Jurkat, Clone E6-1 (cell line): Measurements from ENCODE around the gene NXT1. TPM values are rescaled to one million over a fixed set of nuclear protein-coding genes. Genes with fewer than 3 reads are reported as not detected.
"Not testable (repeated sequence)": the region's sequence is repeated elsewhere in the genome, so short reads cannot be mapped to it uniquely, and the experiment has no call there.

Experiments
- DNase-seq: peaks from one replicate; pipeline ENCODE4 v3.0.0-alpha.2; 2011; ENCODE audit warnings: low read depth, low spot score
- H3K4me3 ChIP-seq: 2 replicates; pipeline ENCODE4 v1.5.1; 2011; ENCODE audit warnings: mild to moderate bottlenecking, low read length, control low read depth, moderate library complexity
- polyA plus RNA-seq: library from polyadenylated mRNA; unstranded; fragments of >200 nt; gene quantifications from one replicate; pipeline ENCODE4 v1.2.1, GENCODE V29; 2012; ENCODE audit warnings: missing spikeins; ENCODE audit not compliant: insufficient read length, insufficient read depth

NXT1 gene
- 55.2 TPM for polyA plus RNA-seq

GRCh38 chr20:23350196-23350903, at the start of gene NXT1:
Gene NXT1, plus strand, starts transcription at chr20:23350791. Its CDS starts 3,251 bp downstream, at chr20:23354042.
- peak within 1 kb of the TSS; percentile 96 for H3K4me3 ChIP-seq
- peak; percentile 96 for DNase-seq

- DNase-seq: no peak
- H3K4me3 ChIP-seq: no peak overlapping the region
Measured at GRCh38 chr20:23301436-23302050, 49.0 kb upstream of the NXT1 start.

GRCh38 chr20:23302386-23302785, 48.2 kb upstream of the NXT1 start:
- peak overlapping the region; percentile 17 for H3K4me3 ChIP-seq
- DNase-seq: peak; percentile 86

GRCh38 chr20:23302801-23303200, 47.8 kb upstream of the NXT1 start:
- H3K4me3 ChIP-seq: peak overlapping the region; percentile 17
- no peak for DNase-seq

- DNase-seq: no peak
- peak overlapping the region; percentile 73 for H3K4me3 ChIP-seq
Measured at GRCh38 chr20:23303325-23304102, 47.1 kb upstream of the NXT1 start.

- no peak for DNase-seq
- H3K4me3 ChIP-seq: peak overlapping the region; percentile 73
Measured at GRCh38 chr20:23304616-23305015, 46.0 kb upstream of the NXT1 start.

GRCh38 chr20:23305098-23305497, 45.5 kb upstream of the NXT1 start:
- DNase-seq: peak; percentile 96

GRCh38 chr20:23307393-23307792, 43.2 kb upstream of the NXT1 start:
- H3K4me3 ChIP-seq, DNase-seq: not testable (repeated sequence)

More at GRCh38 chr20:23305098-23305497, 45.5 kb upstream of the NXT1 start:
- peak overlapping the region; percentile 73 for H3K4me3 ChIP-seq

- H3K4me3 ChIP-seq: no peak overlapping the region
- peak; percentile 48 for DNase-seq
Measured at GRCh38 chr20:23308024-23308423, 42.6 kb upstream of the NXT1 start.

- H3K4me3 ChIP-seq: no peak overlapping the region
- DNase-seq: no peak
Measured at GRCh38 chr20:23308908-23309307, 41.7 kb upstream of the NXT1 start.

GRCh38 chr20:23309781-23310180, 40.8 kb upstream of the NXT1 start:
- no peak overlapping the region for H3K4me3 ChIP-seq
- peak; percentile 78 for DNase-seq

- DNase-seq: no peak
- no peak overlapping the region for H3K4me3 ChIP-seq
Measured at GRCh38 chr20:23311947-23312506, 38.6 kb upstream of the NXT1 start.

GRCh38 chr20:23313271-23313670, 37.3 kb upstream of the NXT1 start:
- no peak for DNase-seq
- H3K4me3 ChIP-seq: no peak overlapping the region

GRCh38 chr20:23314699-23315098, 35.9 kb upstream of the NXT1 start:
- DNase-seq: no peak
- no peak overlapping the region for H3K4me3 ChIP-seq

- H3K4me3 ChIP-seq: no peak overlapping the region
- DNase-seq: no peak
Measured at GRCh38 chr20:23315099-23315498, 35.5 kb upstream of the NXT1 start.

GRCh38 chr20:23316626-23317025, 34.0 kb upstream of the NXT1 start:
- DNase-seq: no peak
- H3K4me3 ChIP-seq: no peak overlapping the region

- H3K4me3 ChIP-seq: no peak overlapping the region
- DNase-seq: no peak
Measured at GRCh38 chr20:23317081-23317480, 33.5 kb upstream of the NXT1 start.

- DNase-seq: no peak
- H3K4me3 ChIP-seq: no peak overlapping the region
Measured at GRCh38 chr20:23318347-23318746, 32.2 kb upstream of the NXT1 start.

GRCh38 chr20:23320317-23320716, 30.3 kb upstream of the NXT1 start:
- no peak overlapping the region for H3K4me3 ChIP-seq
- DNase-seq: peak; percentile 46

GRCh38 chr20:23325107-23325506, 25.5 kb upstream of the NXT1 start:
- H3K4me3 ChIP-seq: no peak overlapping the region
- DNase-seq: no peak
